Kidney (tissue), 14 donors: ENCODE measurements around the gene SGCE. TPM values are rescaled to one million over a fixed set of nuclear protein-coding genes. Genes with fewer than 3 reads are reported as not detected.

Experiments
- DNase-seq, 5 donors: peaks; one replicate each; pipeline ENCODE4 v3.0.0-alpha.2; 2013 to 2020
- FAIRE-seq: peaks from 2 replicates; lab custom pipeline; 2012; peaks lifted over from hg19 to GRCh38; lab: Jason Lieb, UNC
- H3K27ac ChIP-seq, 2 donors: one replicate each; pipeline ENCODE4 v1.7.0; 2013; ENCODE audit warnings: low read depth in 2 of 2, low read length in 2 of 2, inconsistent platforms in 1 of 2
- H3K27me3 ChIP-seq: one replicate; pipeline ENCODE4 v1.7.1; 2013; ENCODE audit warnings: low read length, inconsistent platforms; ENCODE audit not compliant: control insufficient read depth, insufficient read depth
- H3K36me3 ChIP-seq, 3 donors: one replicate each; pipeline versions ENCODE4 v1.7.0 to v1.7.1; 2013; ENCODE audit warnings: low read length in 3 of 3, control low read depth in 1 of 3, inconsistent platforms in 1 of 3; ENCODE audit not compliant: insufficient read depth in 3 of 3, control insufficient read depth in 2 of 3
- H3K4me1 ChIP-seq, 3 donors: one replicate each; pipeline versions ENCODE4 v1.7.0 to v1.7.1; 2013; ENCODE audit warnings: low read length in 3 of 3, inconsistent platforms in 1 of 3, low read depth in 1 of 3; ENCODE audit not compliant: control insufficient read depth in 2 of 3, insufficient read depth in 2 of 3
- H3K4me3 ChIP-seq, 3 donors: one replicate each; pipeline versions ENCODE4 v1.7.0 to v1.8.1; 2013; ENCODE audit warnings: low read length in 3 of 3, control low read depth in 1 of 3, inconsistent platforms in 1 of 3
- H3K9ac ChIP-seq, 3 donors: one replicate each; pipeline versions ENCODE4 v1.7.0 to v1.7.1; 2013; ENCODE audit warnings: low read length in 3 of 3, control low read depth in 1 of 3, inconsistent platforms in 1 of 3
- H3K9me3 ChIP-seq, 3 donors: one replicate each; pipeline versions ENCODE4 v1.7.0 to v1.7.1; 2013; ENCODE audit warnings: low read length in 3 of 3, control low read depth in 1 of 3, inconsistent platforms in 1 of 3; ENCODE audit not compliant: control insufficient read depth in 2 of 3, insufficient read depth in 1 of 3
- intact Hi-C: fragments of 100-400 bp; cut with DNase I; formaldehyde crosslinking; loops from one replicate; pipeline ENCODE4 v1.11.1; 2022
- polyA plus RNA-seq: library from polyadenylated mRNA; stranded (reverse); fragments of 350-450 nt; fragmentation: Illumina TruSeq; extraction: RNeasy Lipid Tissue Mini Kit (QIAGEN cat#74804); gene quantifications from one replicate; pipeline ENCODE4 v1.2.3, GENCODE V29; 2014; ENCODE audit warnings: low read depth, low replicate concordance; ENCODE audit not compliant: insufficient read depth
- total RNA-seq: library from RNA; stranded (reverse); fragmentation: NEBNext Ultra II Directional; extraction: Animal tissue kit (Norgen Biotek cat#: 25700); gene quantifications from one replicate; pipeline ENCODE4 v1.2.1, GENCODE V29; 2021
- TF ChIP-seq, protein P1 (sequence below): IDR thresholded peaks from 3 replicates; pipeline ENCODE4 v1.5.1; 2012; ENCODE audit warnings: mild to moderate bottlenecking, moderate library complexity, borderline replicate concordance; ENCODE audit not compliant: insufficient read depth; ENCODE audit errors: extremely low read depth
- donor health status: control.
- donor health status: control.
- donor health status: control.
- donor health status: control.
- donor health status: control.
- donor health status: DM: yes; HTN: yes; CAD: no.
- donor health status: Normal renal cell carcinoma (clear cell type).

The SGCE gene
- total and polyA plus RNA-seq, 2 donors from 2014 or later = 56.5 to 59.6 TPM

GRCh38 chr7:94578614-94579013, 77.3 kb downstream of the SGCE start:
- TF ChIP-seq, protein P1, sequence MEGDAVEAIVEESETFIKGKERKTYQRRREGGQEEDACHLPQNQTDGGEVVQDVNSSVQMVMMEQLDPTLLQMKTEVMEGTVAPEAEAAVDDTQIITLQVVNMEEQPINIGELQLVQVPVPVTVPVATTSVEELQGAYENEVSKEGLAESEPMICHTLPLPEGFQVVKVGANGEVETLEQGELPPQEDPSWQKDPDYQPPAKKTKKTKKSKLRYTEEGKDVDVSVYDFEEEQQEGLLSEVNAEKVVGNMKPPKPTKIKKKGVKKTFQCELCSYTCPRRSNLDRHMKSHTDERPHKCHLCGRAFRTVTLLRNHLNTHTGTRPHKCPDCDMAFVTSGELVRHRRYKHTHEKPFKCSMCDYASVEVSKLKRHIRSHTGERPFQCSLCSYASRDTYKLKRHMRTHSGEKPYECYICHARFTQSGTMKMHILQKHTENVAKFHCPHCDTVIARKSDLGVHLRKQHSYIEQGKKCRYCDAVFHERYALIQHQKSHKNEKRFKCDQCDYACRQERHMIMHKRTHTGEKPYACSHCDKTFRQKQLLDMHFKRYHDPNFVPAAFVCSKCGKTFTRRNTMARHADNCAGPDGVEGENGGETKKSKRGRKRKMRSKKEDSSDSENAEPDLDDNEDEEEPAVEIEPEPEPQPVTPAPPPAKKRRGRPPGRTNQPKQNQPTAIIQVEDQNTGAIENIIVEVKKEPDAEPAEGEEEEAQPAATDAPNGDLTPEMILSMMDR = no peak
- H3K36me3 ChIP-seq = peaks cover 0 to 3% (median 0%) of the 10 kb centered on the region in 3 donors
- H3K27me3 ChIP-seq = no peaks in the 10 kb centered on the region
- DNase-seq (no peak), FAIRE-seq (no peak)
- H3K4me3 ChIP-seq = no peak overlapping the region
- no peak overlapping the region for H3K27ac ChIP-seq
- H3K4me1 ChIP-seq = no peaks in the 10 kb centered on the region
- H3K9me3 ChIP-seq = peaks cover 0 to 9% (median 0%) of the 10 kb centered on the region in 3 donors
- no peak overlapping the region for H3K9ac ChIP-seq
- intact Hi-C loops = no loop called here

DNA sequence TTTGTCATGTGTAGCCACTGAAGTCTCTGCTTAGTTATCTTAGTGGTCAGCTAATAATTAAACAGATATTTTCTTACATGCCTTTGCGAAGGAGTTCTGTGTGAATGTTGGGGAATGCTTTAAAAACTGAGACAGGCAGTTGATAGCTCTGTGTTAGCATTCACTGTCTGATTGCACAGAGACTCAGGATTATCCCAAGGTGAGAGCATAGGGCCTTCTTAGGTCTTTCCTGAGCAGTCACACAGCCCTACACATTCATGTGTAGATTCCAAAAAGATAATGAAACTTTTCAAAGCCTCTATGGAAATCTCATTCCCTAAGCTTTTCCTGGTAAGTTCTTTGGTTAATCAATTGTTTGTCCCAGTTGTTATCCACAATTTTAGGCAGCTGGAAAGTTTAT, 78.6 kb downstream of the SGCE start:
- intact Hi-C loops = no loop called here
- Histone ChIP-seq H3K4me1 (no peaks in the 10 kb centered on the region), H3K9me3 (peaks cover 0 to 9% (median 0%) of the 10 kb centered on the region in 3 donors), H3K36me3 (peaks cover 0 to 3% (median 0%) of the 10 kb centered on the region in 3 donors), H3K4me3 (no peak overlapping the region), H3K27me3 (no peaks in the 10 kb centered on the region), H3K27ac (no peak overlapping the region), H3K9ac (no peak overlapping the region)
- TF ChIP-seq, protein P1 = no peak
- no peak for DNase-seq
- FAIRE-seq = no peak

- FAIRE-seq (no peak), DNase-seq (no peak)
- H3K9ac ChIP-seq = no peak overlapping the region
Observed at GRCh38 chr7:94576316-94576715, 79.6 kb downstream of the SGCE start.

More at GRCh38 chr7:94576316-94576715, 79.6 kb downstream of the SGCE start:
- Histone ChIP-seq H3K27ac (no peak overlapping the region), H3K9me3 (peaks cover 0 to 9% (median 0%) of the 10 kb centered on the region in 3 donors), H3K27me3 (no peaks in the 10 kb centered on the region), H3K4me1 (no peaks in the 10 kb centered on the region), H3K4me3 (no peak overlapping the region), H3K36me3 (peaks cover 0 to 3% (median 0%) of the 10 kb centered on the region in 3 donors)
- TF ChIP-seq, protein P1 = no peak
- intact Hi-C loops = no loop called here
